GM12892 (cell line): ENCODE results near the gene IRX4.

Experiments used
- DNase-seq: peaks from one replicate; pipeline ENCODE4 v3.0.0; 2011; ENCODE audit not compliant: insufficient read length
- FAIRE-seq: peaks from 2 replicates; lab custom pipeline; 2011; peaks lifted over from hg19 to GRCh38; lab: Jason Lieb, UNC
- POLR2A ChIP-seq: IDR thresholded peaks from 2 replicates; pipeline ENCODE4 v1.6.1; 2011; ENCODE audit warnings: low read depth, low read length, control low read depth
- POLR2AphosphoS5 ChIP-seq: IDR thresholded peaks from 2 replicates; pipeline ENCODE4 v1.6.1; 2011; ENCODE audit warnings: low read depth, low read length, control low read depth
- TAF1 ChIP-seq: IDR thresholded peaks from 2 replicates; pipeline ENCODE4 v1.6.1; 2011; ENCODE audit warnings: low read depth, mild to moderate bottlenecking, control low read depth, low read length, borderline replicate concordance

IRX4 gene

DNA sequence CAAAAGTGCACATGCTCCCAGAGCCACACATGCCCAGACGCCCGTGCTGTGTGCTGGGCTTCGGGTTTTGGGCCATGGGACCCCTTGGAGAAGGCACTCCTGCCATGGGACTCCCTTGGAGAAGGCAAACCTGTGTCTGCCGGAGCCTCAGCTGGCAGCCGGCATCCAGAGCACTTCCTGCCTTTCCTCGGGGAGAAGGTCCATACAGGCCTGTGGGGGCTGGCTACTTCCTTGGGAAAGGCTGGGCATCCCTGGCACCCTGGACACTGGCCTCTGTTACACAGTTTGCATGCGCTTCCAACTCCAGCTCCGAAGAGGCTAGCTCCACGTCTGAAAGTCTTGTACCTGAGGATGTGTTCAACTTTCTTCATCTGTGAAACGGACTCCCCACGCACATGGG lies 14.7 kb upstream of the IRX4 start:
- no peak for TF ChIP-seq POLR2AphosphoS5
- TF ChIP-seq POLR2A: no peak
- no peak for TF ChIP-seq TAF1
- DNase-seq (no peak), FAIRE-seq (no peak)

DNA sequence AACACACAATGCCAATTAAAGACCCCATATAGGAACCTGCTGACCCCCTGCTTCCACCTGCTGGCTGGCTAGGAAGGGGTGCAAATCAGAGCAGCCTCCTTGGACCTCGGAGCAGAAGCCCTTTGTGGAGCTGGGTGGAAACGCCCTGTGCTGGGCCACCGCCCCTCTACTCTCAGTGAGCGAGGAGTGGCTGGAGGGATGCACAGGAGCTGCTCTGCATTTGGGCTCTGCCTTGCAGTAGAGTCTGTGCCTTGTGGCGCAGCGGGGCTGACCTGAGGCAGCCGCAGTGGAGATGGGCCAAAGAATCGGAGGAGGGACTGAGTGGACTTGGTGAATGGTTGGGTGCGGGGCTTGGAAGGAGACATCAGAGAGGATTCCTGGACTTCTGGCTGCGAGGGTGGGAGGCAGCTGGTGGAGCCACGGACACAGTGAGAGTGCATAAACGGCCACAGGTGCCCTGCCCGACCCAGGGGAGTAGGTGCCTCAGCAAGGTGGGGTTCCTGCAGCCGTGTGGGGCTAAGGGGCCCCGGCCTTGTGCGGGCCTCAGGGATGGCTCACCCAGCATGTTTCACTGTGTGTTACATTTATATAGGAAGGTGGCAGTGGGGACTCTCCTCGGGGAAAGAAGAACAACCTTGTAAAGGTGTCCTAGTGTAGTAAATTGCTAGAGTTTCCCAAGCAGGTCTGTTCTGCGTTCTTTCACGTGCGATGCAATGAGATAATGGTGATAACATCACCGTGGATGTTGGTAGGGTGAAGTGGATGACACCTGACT lies 14.1 kb upstream of the IRX4 start:
- TF ChIP-seq POLR2A: no peak
- DNase-seq: no peak
- FAIRE-seq: no peak

DNA sequence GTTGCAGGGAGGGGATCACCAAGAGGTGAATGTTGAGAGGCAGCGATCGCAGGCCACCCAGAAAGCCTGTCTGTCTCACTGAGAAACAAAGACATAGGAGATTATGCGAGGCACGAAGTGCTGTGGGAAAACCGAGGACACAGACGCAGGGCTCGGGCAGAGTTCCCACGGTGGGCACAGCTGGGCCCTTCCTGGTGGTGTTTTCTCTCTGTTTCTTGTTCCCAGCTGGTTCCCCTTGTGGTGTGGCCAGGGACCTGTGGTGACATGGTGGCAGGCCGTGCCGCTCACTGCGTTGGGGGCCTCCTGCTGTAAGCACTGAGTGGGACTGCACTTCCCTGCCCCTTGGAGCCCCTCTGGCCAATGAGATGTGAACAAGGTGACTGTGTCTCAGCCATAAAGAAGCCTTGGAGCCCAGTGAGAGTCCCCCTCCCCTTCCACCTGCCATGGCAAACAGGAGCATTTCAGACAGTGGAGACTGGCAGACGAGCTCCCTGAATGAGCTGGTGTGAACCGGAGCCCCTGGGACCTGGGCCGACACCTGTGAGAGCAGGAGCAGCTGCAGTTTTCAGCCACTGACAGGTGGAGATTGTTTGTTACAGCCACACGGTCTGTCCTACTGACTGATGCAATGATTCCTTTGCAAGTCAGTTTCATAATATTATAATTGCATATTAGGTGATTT lies 13.2 kb upstream of the IRX4 start:
- FAIRE-seq: no peak
- TF ChIP-seq POLR2AphosphoS5 (no peak), POLR2A (no peak), TAF1 (no peak)
- no peak for DNase-seq

DNA sequence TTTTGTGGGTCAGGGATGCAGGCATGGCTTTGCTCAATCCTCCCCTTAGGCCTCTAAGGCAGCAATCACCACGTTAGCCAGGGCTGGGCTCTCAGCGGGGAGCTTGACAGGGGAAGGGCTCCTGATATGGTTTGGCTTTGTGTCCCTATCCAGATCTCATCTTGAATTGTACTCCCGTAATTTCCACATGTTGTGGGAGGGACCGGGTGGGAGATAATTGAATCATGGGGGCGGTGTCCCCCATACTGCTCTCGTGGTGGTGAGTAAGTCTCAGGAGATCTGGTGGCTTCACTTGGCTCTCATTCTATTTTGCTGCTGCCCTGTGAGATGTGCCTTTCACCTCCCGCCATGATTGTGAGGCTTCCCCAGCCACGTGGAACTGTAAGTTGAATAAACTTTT lies 11.5 kb upstream of the IRX4 start:
- TF ChIP-seq POLR2AphosphoS5: no peak
- TF ChIP-seq TAF1: no peak
- TF ChIP-seq POLR2A: no peak
- no peak for FAIRE-seq
- no peak for DNase-seq

DNA sequence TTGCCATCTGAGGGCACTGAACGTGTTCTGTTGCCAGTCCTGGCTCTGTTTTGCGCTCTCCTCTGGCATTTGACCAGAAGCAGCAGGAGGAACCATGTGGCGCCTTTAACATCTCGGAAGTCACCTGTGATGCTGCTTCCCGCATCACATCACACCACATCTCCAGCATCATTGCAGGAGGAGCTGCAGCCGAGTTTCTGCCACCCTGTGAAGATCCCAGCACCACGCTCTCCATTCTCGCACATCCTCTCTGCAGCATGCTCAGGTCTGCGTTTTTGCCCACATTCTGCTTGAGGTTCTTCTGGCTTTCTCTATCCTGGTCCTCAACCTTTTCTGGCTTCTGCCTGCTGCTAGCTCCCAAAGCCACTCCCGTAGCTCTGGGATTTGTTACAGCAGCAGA lies 11.0 kb upstream of the IRX4 start:
- DNase-seq (no peak), FAIRE-seq (no peak)
- TF ChIP-seq TAF1: no peak
- no peak for TF ChIP-seq POLR2A
- no peak for TF ChIP-seq POLR2AphosphoS5

DNA sequence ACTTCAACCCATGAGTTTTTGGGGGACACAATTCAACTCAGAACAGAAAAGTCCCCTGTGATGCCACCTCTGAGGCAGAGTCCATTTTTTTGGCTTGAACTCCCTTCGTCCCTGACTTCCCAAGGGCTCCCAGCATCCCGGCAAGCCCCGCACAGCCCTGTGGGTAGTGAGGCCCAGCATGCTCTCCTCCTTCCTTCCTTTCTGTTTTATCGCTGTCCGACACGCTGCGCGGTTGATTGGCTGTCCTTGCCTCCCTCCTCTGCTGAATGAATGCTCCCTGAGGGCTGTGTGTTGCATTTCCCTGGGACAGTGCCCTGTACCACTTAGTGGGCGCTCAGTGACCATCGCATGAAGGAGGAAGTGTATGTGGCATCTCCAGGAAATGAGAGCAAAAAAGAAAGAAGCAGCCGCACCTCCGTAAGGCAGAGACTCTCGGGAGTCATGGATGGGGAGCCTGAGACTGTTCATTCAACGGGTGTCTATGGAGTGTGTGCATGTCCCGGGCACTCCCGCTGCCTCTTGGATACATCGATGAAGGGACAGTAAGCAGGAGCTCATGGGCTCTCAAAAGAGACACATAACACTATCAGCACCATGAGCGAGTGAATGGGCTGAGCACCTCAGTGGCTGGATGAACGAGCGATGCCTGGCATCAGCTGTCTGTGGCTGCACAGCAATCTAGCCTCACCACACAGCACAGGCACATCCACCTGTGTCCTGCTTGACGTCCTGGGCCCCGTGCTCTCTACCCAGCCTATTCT lies 10.1 kb upstream of the IRX4 start:
- no peak for FAIRE-seq
- no peak for DNase-seq
- TF ChIP-seq POLR2AphosphoS5: no peak
- TF ChIP-seq POLR2A: no peak
- TF ChIP-seq TAF1: no peak

DNA sequence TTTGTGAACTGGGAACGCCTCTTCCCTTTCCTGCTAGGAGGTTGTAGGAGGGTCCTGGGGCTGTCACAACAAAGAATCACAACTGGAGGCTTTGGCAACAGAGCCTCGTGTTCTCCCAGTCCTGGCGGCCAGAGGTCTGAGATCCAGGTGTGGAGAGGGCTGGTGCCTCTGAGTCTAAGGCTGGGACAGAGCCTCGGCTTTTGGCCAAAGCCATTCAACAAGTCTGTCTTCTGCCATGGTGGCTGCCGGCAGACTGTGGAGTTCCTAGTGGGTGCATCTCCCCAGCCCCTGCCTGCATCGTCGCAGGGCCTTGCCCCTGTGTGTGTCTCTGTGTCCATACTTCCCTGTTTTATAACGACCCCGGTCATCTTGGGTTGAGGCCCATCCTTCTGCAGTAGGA lies 9.5 kb upstream of the IRX4 start:
- no peak for DNase-seq
- FAIRE-seq: no peak
- TF ChIP-seq POLR2AphosphoS5 (no peak), TAF1 (no peak), POLR2A (no peak)

DNA sequence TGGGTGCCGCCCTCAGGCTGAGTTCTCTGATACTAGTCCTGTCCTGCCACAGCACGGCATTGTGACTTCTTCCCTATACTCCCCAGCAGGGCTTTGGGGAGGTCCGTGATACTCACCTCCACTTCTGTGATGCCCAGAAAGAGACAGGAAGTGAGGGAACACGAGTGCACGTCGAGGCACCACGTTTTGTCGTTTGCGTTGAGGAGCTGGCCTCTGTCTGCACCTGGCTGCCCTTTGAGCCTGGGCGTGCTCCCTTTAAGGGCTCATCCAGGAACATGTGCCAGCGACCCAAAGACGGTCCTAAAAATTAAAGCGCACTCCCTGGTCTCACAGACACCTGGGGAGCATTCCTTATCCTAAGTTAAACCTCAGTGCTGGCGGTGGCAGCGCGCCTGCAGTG lies 8.7 kb upstream of the IRX4 start:
- TF ChIP-seq TAF1: no peak
- no peak for TF ChIP-seq POLR2A
- no peak for TF ChIP-seq POLR2AphosphoS5

DNA sequence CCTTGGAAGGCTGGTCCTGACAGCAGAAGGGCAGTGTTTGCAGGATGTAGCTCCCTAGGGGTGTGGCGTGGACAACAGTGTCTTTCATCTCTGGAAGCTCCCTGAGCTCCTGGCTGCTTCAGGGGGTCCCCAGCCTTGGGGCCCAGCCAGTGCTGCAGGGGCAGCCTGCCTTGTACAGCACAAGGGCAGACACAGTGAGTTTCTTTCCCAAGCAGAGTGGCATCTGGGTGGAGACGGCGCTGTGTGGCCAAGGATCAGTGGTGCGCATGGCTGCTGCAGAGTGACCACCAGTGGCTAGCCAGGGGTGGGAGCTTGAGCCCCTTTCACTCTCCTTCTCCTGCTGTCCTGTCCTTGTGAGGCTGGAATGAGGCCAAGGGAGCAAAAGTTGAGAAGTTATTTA lies 7.6 kb upstream of the IRX4 start:
- TF ChIP-seq POLR2A: no peak
- TF ChIP-seq TAF1: no peak
- no peak for TF ChIP-seq POLR2AphosphoS5
- FAIRE-seq: no peak

More for the DNA sequence above, 8.7 kb upstream of the IRX4 start:
- FAIRE-seq (no peak), DNase-seq (no peak)

DNA sequence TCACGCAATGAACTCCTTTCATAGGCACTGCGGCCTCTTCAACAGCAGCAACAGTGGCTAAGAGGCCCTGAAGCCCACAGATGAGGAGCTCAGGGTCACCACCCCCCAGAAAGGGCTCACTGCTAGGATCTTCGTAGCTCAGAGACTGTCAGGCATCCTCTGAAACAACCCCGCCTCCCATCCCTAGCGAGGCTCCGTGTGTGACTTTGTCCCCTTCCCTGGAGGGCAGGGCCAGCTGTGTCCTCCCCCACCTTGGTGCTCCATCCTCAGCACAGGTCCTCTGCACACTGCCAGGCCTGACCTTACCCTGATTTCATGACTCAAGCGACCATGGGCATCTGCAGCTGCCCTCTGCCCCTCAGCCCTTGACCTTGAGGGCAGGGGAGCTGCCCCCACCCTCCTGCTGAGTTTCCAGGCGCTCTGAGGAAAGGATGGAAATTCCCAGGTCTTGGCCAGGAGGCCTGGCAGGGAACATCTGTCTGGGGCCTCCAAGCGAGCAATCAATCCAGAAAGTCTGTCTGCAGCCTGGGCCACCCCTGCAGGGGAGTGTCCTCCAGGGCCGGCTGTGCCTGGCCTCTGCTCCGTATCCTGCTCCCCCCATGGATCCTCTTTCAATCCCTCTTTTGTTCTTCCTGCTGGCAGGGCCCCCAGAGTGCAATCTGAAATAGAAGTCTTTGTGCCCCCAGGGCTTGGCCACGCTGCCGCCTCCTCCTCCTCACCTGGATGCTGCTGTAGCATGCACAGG lies 6.8 kb upstream of the IRX4 start:
- FAIRE-seq (no peak), DNase-seq (no peak)
- no peak for TF ChIP-seq POLR2AphosphoS5
- no peak for TF ChIP-seq TAF1
- TF ChIP-seq POLR2A: no peak

More for the DNA sequence above, 7.6 kb upstream of the IRX4 start:
- no peak for DNase-seq
